K562 (cell line): ENCODE data around the gene LNPEP. TPM values are rescaled to one million over a fixed set of nuclear protein-coding genes. Genes with fewer than 3 reads are reported as not detected.

ENCODE experiments used
- ATAC-seq: fragments of 200-7000 bp; cut with Tn5 transposase; 3 replicates; pipeline ENCODE4 v1.9.1; 2020; ENCODE audit warnings: moderate library complexity
- BruUV-seq: library from RNA; stranded (reverse); fragments of 400-500 nt; replicated peaks from 2 replicates; lab custom pipeline; 2021; lab: Mats Ljungman, UMichigan
- CTCF ChIA-PET: fragments of 300-600 bp; formaldehyde crosslinking; extraction: SDS; loops from one replicate; lab custom pipeline; 2021; ENCODE audit warnings: low intra/inter-chr PET ratio; lab: Yijun Ruan, JAX
- POLR2A ChIA-PET: fragments of 300-600, 350-650 bp; sonication (Branson Sonifier 250); formaldehyde crosslinking; extraction: SDS; loops from one replicate; lab custom pipeline; 2021; ENCODE audit warnings: antibody characterized with exemption, inconsistent platforms; lab: Yijun Ruan, JAX
- DNase-seq, 4 experiments: peaks; one replicate each; pipeline versions ENCODE4 v3.0.0 to v3.0.0-alpha.2; 2011 to 2018; ENCODE audit warnings: low spot score in 3 of 4, mixed read lengths in 3 of 4; ENCODE audit errors: extremely low read depth in 1 of 4
- FAIRE-seq: peaks from 2 replicates; lab custom pipeline; 2011; peaks lifted over from hg19 to GRCh38; lab: Jason Lieb, UNC
- H2AFZ ChIP-seq: 2 replicates; pipeline ENCODE4 v1.6.0; 2011; ENCODE audit warnings: low read depth, low read length, control low read depth, inconsistent platforms
- H3K27ac ChIP-seq: fragments of 200-600 bp; 3 replicates; pipeline ENCODE4 v1.8.0; 2011; ENCODE audit warnings: low read depth, mild to moderate bottlenecking, control low read depth, inconsistent platforms, low read length, moderate library complexity, mixed read lengths; ENCODE audit errors: extremely low read depth
- H3K27me3 ChIP-seq, 2 experiments: fragments of 300-600 bp in 1 of 2; 2 replicates in 1 of 2; 3 replicates in 1 of 2; pipeline versions ENCODE4 v1.6.0 to v1.8.0; 2011; ENCODE audit warnings: inconsistent platforms in 2 of 2, low read length in 2 of 2, mild to moderate bottlenecking in 1 of 2, mixed read lengths in 1 of 2, moderate library complexity in 1 of 2; ENCODE audit not compliant: control insufficient read depth in 2 of 2, insufficient read depth in 2 of 2
- H3K36me3 ChIP-seq: fragments of 300-600 bp; 3 replicates; pipeline ENCODE4 v1.8.0; 2011; ENCODE audit warnings: mild to moderate bottlenecking, low read length, inconsistent platforms; ENCODE audit not compliant: control insufficient read depth, insufficient read depth
- H3K4me1 ChIP-seq, 2 experiments: fragments of 200-600 bp in 1 of 2; replicated peaks in 1 of 2; 2 replicates in 1 of 2; 3 replicates in 1 of 2; pipeline versions ENCODE4 v1.5.1 to v1.8.0; 2011; ENCODE audit warnings: inconsistent platforms in 2 of 2, low read length in 2 of 2, mild to moderate bottlenecking in 1 of 2, mixed read lengths in 1 of 2, moderate library complexity in 1 of 2; ENCODE audit not compliant: control insufficient read depth in 2 of 2, insufficient read depth in 2 of 2
- H3K4me2 ChIP-seq: 2 replicates; pipeline ENCODE4 v1.6.1; 2011; ENCODE audit warnings: low read length, control low read depth, inconsistent platforms, mixed read lengths; ENCODE audit not compliant: insufficient read depth
- H3K4me3 ChIP-seq: fragments of 200-600 bp; sonication (generic), shearing (Covaris generic); 2 replicates; pipeline ENCODE4 v1.5.1; 2016; ENCODE audit warnings: control low read depth, inconsistent platforms
- H3K79me2 ChIP-seq: fragments of 200-600 bp; 3 replicates; pipeline ENCODE4 v1.8.0; 2011; ENCODE audit warnings: low read length, inconsistent platforms; ENCODE audit not compliant: control insufficient read depth, insufficient read depth
- H3K9ac ChIP-seq, 2 experiments: 2 replicates each; pipeline versions ENCODE4 v1.6.0 to v1.6.1; 2011; ENCODE audit warnings: low read depth in 2 of 2, low read length in 2 of 2, control low read depth in 1 of 2, inconsistent platforms in 1 of 2, mild to moderate bottlenecking in 1 of 2, mixed read lengths in 1 of 2; ENCODE audit not compliant: insufficient read depth in 1 of 2
- H3K9me1 ChIP-seq: one replicate; pipeline ENCODE4 v1.6.0; 2011; ENCODE audit warnings: inconsistent platforms, mild to moderate bottlenecking, low read length, moderate library complexity; ENCODE audit not compliant: control insufficient read depth, insufficient read depth
- H3K9me3 ChIP-seq: replicated peaks from 2 replicates; pipeline ENCODE4 v1.5.1; 2011; ENCODE audit warnings: low read depth, low read length, inconsistent platforms; ENCODE audit not compliant: control insufficient read depth, insufficient read depth
- H4K20me1 ChIP-seq: replicated peaks from 2 replicates; pipeline ENCODE4 v1.6.1; 2011; ENCODE audit warnings: low read length, inconsistent platforms, mixed read lengths; ENCODE audit not compliant: control insufficient read depth, insufficient read depth
- BHLHE40 ChIP-seq: IDR thresholded peaks from 2 replicates; pipeline ENCODE4 v1.6.1; 2011; ENCODE audit warnings: low read length, improper control_type of control experiment
- E2F5 ChIP-seq: sonication (generic); formaldehyde crosslinking; IDR thresholded peaks from 2 replicates; pipeline ENCODE4 v1.8.0; 2022; ENCODE audit warnings: mild to moderate bottlenecking, missing genetic modification reagents
- E2F6 ChIP-seq, 2 experiments: IDR thresholded peaks; 2 replicates each; pipeline ENCODE4 v1.6.1; 2011; ENCODE audit warnings: borderline replicate concordance in 1 of 2, control low read depth in 1 of 2, low read depth in 1 of 2, low read length in 1 of 2, mild to moderate bottlenecking in 1 of 2, mixed read lengths in 1 of 2, moderate library complexity in 1 of 2; ENCODE audit not compliant: insufficient read depth in 1 of 2, insufficient read length in 1 of 2, poor library complexity in 1 of 2, severe bottlenecking in 1 of 2; ENCODE audit errors: extremely low read depth in 1 of 2
- E2F8 ChIP-seq: fragments of 450-650 bp; IDR thresholded peaks from 2 replicates; pipeline ENCODE4 v1.7.1; 2018; ENCODE audit warnings: mild to moderate bottlenecking, low read depth; ENCODE audit not compliant: partially characterized antibody
- KDM4B ChIP-seq, 2 experiments: fragments of 450-650 bp in 1 of 2; sonication (generic) in 1 of 2; IDR thresholded peaks; 2 replicates each; pipeline ENCODE4 v1.6.1; 2016 to 2017; ENCODE audit warnings: borderline replicate concordance in 2 of 2, antibody characterized with exemption in 1 of 2, low read depth in 1 of 2, mild to moderate bottlenecking in 1 of 2
- MTA1 ChIP-seq: fragments of 450-650 bp; IDR thresholded peaks from 2 replicates; pipeline ENCODE4 v1.6.1; 2017; ENCODE audit warnings: borderline replicate concordance
- NFE2 ChIP-seq: IDR thresholded peaks from 2 replicates; pipeline ENCODE4 v1.6.1; 2014; ENCODE audit warnings: antibody characterized with exemption, low read depth
- PCBP1 ChIP-seq: fragments of 200-400 bp; formaldehyde crosslinking; IDR thresholded peaks from 2 replicates; pipeline ENCODE4 v1.6.1; 2018; ENCODE audit warnings: mild to moderate bottlenecking, low read depth, low read length; ENCODE audit not compliant: poor library complexity, severe bottlenecking
- PYGO2 ChIP-seq: fragments of 450-650 bp; IDR thresholded peaks from 2 replicates; pipeline ENCODE4 v1.6.1; 2016; ENCODE audit warnings: mild to moderate bottlenecking, missing genetic modification characterization, moderate library complexity, missing compliant biosample characterization
- SRSF3 ChIP-seq: fragments of 200-400 bp; formaldehyde crosslinking; IDR thresholded peaks from 2 replicates; pipeline ENCODE4 v1.6.1; 2016; ENCODE audit warnings: mild to moderate bottlenecking, low read length, moderate library complexity; ENCODE audit not compliant: insufficient read depth
- ZBTB2 ChIP-seq: fragments of 450-650 bp; IDR thresholded peaks from 2 replicates; pipeline ENCODE4 v1.6.1; 2016; ENCODE audit warnings: antibody characterized with exemption
- ZBTB34 ChIP-seq: fragments of 250-450 bp; sonication (Bioruptor Pico); IDR thresholded peaks from 2 replicates; pipeline ENCODE4 v1.8.0; 2021; ENCODE audit warnings: mild to moderate bottlenecking, moderate library complexity
- ZNF121 ChIP-seq: sonication (generic); formaldehyde crosslinking; conservative IDR thresholded peaks from 2 replicates; pipeline ENCODE4 v1.8.0; 2022; ENCODE audit warnings: missing genetic modification reagents
- ZNF584 ChIP-seq: fragments of 200-800 bp; sonication (Bioruptor generic); IDR thresholded peaks from 2 replicates; pipeline ENCODE4 v1.6.1; 2016; ENCODE audit warnings: low read depth, mild to moderate bottlenecking, missing genetic modification characterization, missing compliant biosample characterization
- WGBS: fragments of 100-300 bp; shearing (Covaris generic); methylation state at CpG from one replicate; pipeline ENCODE4 v1.1.6; 2016; ENCODE audit warnings: low coverage, mixed read lengths; ENCODE audit not compliant: insufficient coverage; ENCODE audit errors: missing lambda C conversion rate; 5-methylcytosine and 5-hydroxymethylcytosine counted together
- in situ Hi-C: fragments of 300-500 bp; cut with MboI; formaldehyde crosslinking; loops from 4 replicates; pipeline ENCODE4 v1.15.0; 2018; ENCODE audit warnings: inconsistent platforms, mixed read lengths
- intact Hi-C: fragments of 100-400 bp; cut with micrococcal nuclease; formaldehyde crosslinking; loops from 2 replicates; pipeline ENCODE4 v1.14.2; 2022
- polyA plus RNA-seq, 8 experiments: library from polyadenylated mRNA; depleted of rRNA in 4 of 8; stranded (reverse) in 5 of 8; unstranded in 3 of 8; fragments of >200 nt; fragmentation: Nextera tagmentation in 2 of 8; fragmentation: Illumina TruSeq in 1 of 8; extraction: Ambion mirVana in 2 of 8; extraction: Trizol in 1 of 8; gene quantifications; 2 replicates each; pipeline versions ENCODE4 v1.2.1 to v1.2.3, GENCODE V29; 2011 to 2014; ENCODE audit warnings: inconsistent platforms in 1 of 8, missing spikeins in 1 of 8
- total RNA-seq, 7 experiments: library from RNA; depleted of rRNA in 6 of 7; stranded (reverse); fragments of >200 nt in 6 of 7; fragmentation: Illumina TruSeq in 2 of 7; extraction: Trizol in 2 of 7; gene quantifications; 2 replicates each; pipeline versions ENCODE4 v1.2.1 to v1.2.3, GENCODE V29; 2011 to 2021; ENCODE audit warnings: low replicate concordance in 1 of 7

Gene LNPEP
- total and polyA plus RNA-seq, 9 of the 15 experiments (the other 6 are each of a cell fraction or from before 2014, with no cell fraction given), result 2.6 to 27.9 (median 11.2) TPM

- Histone ChIP-seq H3K9ac (no peak overlapping the region), H3K79me2 (no peaks in the 10 kb centered on the region), H4K20me1 (no peaks in the 10 kb centered on the region), H3K4me1 (no peaks in the 10 kb centered on the region), H3K4me3 (no peak overlapping the region), H3K9me1 (no peaks in the 10 kb centered on the region), H2AFZ (no peak overlapping the region), H3K36me3 (peaks cover 45% of the 10 kb centered on the region), H3K9me3 (no peaks in the 10 kb centered on the region), H3K27me3 (no peaks in the 10 kb centered on the region), H3K27ac (no peak overlapping the region), H3K4me2 (no peak overlapping the region)
- in situ Hi-C loops (no loop called here), intact Hi-C loops (loop anchor here (5.0 kb wide), 2 partner anchors 128 to 167 kb away; no protein-coding TSS in a partner anchor)
- ATAC-seq (no peak), FAIRE-seq (no peak), DNase-seq (no peak)
- 61% methylated on average over 3 of the region's 3 CpGs for WGBS
- no TSS peak for BruUV-seq
- POLR2A ChIA-PET, result interaction anchor here (1.0 kb wide), 1 partner anchor 188 kb away, joined by 3 read pairs; the partner anchor contains the start of gene ERAP1
- CTCF ChIA-PET, result no interaction called here
- TF ChIP-seq ZNF584 (CRISPR knock-in tag) (no peak), NFE2 (no peak), PCBP1 (no peak), E2F8 (no peak), SRSF3 (no peak), KDM4B (IDR thresholded peaks at IDR 0.05; ENCODE audit: borderline replicate concordance in 2 of 2, low read depth in 1 of 2) (no peak), ZNF121 (no peak), ZBTB34 (no peak), PYGO2 (tag) (no peak), E2F5 (no peak), ZBTB2 (no peak), BHLHE40 (no peak), MTA1 (no peak), E2F6 (IDR thresholded peaks at IDR 0.05; ENCODE audit: borderline replicate concordance in 1 of 2, extremely low read depth in 1 of 2, insufficient read depth in 1 of 2, insufficient read length in 1 of 2, low read depth in 1 of 2, low read length in 1 of 2, poor library complexity in 1 of 2, severe bottlenecking in 1 of 2) (no peak)
Measured at GRCh38 chr5:96995419-96995818, 59.5 kb downstream of the LNPEP start.
